NCI-H748 (cell line): ENCODE results near the gene TEX22.

Source experiments
- DNase-seq: peaks from one replicate; lab custom pipeline; 2025; ENCODE audit not compliant: unreplicated experiment; lab: John Stamatoyannopoulos, UW

TEX22 gene

GRCh38 chr14:105420101-105420973 is 22.0 kb downstream of the TEX22 start:
- DNase-seq: no peak

- DNase-seq: no peak
Observed at GRCh38 chr14:105420974-105421674, 22.8 kb downstream of the TEX22 start.

- no peak for DNase-seq
Observed at GRCh38 chr14:105421723-105422615, 23.6 kb downstream of the TEX22 start.

- no peak for DNase-seq
Observed at GRCh38 chr14:105422695-105423487, 24.6 kb downstream of the TEX22 start.

GRCh38 chr14:105423488-105424195 is 25.3 kb downstream of the TEX22 start:
- no peak for DNase-seq

GRCh38 chr14:105424861-105425260 is 26.5 kb downstream of the TEX22 start:
- no peak for DNase-seq

- no peak for DNase-seq
Observed at GRCh38 chr14:105425823-105426247, 27.5 kb downstream of the TEX22 start.

GRCh38 chr14:105426416-105427130 is 28.2 kb downstream of the TEX22 start:
- DNase-seq: no peak

- no peak for DNase-seq
Observed at GRCh38 chr14:105427412-105427811, 29.1 kb downstream of the TEX22 start.

GRCh38 chr14:105427936-105428485 is 29.7 kb downstream of the TEX22 start:
- DNase-seq: no peak

GRCh38 chr14:105430042-105430441 is 31.7 kb downstream of the TEX22 start:
- DNase-seq: no peak

GRCh38 chr14:105430565-105430964 is 32.2 kb downstream of the TEX22 start:
- DNase-seq: no peak

- no peak for DNase-seq
Observed at GRCh38 chr14:105431256-105431655, 32.9 kb downstream of the TEX22 start.

GRCh38 chr14:105432657-105433056 is 34.3 kb downstream of the TEX22 start:
- no peak for DNase-seq

GRCh38 chr14:105433161-105433605 is 34.8 kb downstream of the TEX22 start:
- no peak for DNase-seq

- DNase-seq: no peak
Observed at GRCh38 chr14:105436402-105436801, 38.1 kb downstream of the TEX22 start.

- DNase-seq: peak; percentile 100
Observed at GRCh38 chr14:105436891-105437722, 38.8 kb downstream of the TEX22 start.
